ENCODE measurements around the gene TMEM255B.

TMEM255B gene

GRCh38 chr13:113853518-113854237 lies 94.7 kb downstream of the TMEM255B start:
- no peak for FAIRE-seq

GRCh38 chr13:113854238-113855011 lies 95.4 kb downstream of the TMEM255B start:
- no peak for FAIRE-seq

- no peak for FAIRE-seq
Measured at GRCh38 chr13:113855012-113855921, 96.2 kb downstream of the TMEM255B start.

DNA sequence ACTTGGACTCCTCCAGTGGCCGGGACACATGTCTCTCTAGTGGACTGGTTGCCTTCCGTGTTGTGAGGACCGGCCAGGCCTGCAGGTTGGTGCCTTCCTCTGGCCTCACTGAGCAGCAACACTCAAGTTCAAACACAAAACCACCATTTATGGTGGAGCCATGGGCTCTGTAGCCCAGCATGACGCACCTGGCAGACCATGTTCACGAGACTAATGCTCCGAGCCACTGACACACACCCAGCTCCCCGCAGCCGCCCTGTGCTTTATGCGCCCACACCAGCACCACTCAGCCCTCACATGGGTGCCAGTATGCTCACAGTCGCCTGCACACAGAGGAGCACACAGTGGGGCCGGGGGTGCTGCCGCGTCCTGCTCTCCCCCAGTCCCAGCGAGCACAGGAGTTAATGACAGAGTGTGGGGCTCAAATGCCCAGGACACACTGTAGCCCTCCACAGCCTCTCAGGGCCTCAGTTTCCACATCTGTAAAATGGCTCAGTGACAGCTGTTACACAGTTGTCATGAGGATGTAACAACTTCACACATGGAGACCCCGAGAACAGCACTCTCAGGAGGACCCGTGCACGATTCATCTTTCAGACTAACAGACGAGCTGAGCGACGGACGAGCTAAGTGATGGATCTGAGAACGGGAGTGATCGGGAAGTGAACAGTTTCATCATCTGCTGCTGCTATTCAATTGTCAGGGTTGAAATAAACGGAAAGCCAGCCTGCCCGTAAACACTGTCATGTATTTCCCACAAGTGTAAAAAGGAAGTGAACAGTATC lies 97.1 kb downstream of the TMEM255B start:
- no peak for FAIRE-seq

GRCh38 chr13:113856716-113857065 lies 97.7 kb downstream of the TMEM255B start:
- no peak for FAIRE-seq

GRCh38 chr13:113857531-113858195 lies 98.6 kb downstream of the TMEM255B start:
- FAIRE-seq, result no peak

- no peak for FAIRE-seq
Measured at GRCh38 chr13:113859311-113860050, 100.5 kb downstream of the TMEM255B start.

DNA sequence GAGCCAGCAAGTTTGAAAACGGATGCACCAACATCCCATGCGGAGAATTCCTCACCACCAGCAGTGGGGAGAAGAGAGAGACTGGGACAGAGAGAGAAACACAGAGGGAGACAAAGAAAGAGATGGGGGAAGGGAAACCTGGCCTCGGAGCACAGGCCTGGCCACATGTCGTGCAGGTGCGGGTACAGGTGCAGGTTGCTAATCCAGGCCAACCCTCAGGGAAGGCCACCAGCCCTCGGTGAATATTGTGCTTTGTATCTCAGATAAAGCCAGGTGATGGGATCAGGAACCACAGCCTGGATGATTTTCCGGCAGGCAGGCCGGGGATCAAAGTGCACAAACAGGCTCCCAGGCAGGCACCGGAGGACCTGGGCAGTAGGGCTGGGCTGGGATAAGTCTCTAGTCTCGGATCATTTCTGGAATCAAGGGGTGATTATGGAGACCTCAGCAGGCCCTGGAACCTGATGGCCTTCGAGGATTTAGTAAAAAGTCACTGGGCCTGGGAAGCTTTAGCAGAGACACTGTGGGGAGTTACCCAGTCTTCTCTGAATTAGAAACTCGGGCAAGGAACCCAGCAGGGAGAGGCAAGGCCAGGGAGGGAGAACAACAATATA lies 101.1 kb downstream of the TMEM255B start:
- no peak for FAIRE-seq

DNA sequence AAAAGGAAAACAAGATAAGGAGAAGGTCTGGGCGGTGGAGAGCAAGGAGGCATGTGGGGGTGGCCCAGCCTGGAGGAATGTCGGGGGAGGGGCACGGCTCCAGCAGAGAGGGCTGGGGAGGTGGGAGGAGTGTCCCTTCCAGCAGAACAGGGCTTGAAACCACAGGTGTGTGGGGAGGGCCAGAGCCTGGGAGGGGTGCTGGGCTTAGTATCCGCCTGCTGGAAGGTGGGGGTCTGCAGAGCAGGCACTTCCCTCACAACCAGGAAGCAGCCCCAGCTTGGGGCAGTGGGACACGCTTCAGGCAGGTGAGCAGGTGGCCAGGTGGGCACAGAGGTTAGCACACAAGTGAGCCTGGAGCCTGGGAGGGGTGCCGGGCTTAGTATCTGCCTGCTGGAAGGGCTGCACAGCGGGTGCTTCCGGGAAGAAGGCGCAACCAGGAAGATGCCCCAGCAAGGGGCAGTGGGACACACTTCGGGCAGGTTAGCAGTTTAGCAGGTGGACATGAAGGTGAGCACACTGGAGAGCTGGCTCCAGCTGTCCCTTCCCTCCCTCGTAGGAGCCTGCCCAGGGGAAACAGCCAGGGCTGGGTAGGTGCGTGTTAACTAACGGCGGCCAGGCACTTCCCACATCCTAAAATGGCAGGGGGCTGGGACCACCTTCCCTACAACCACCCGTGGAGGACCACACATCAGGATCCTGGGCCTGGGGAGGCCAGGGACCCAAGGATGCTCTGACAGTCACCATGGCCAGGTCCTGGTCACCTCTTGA lies 101.8 kb downstream of the TMEM255B start:
- FAIRE-seq, result no peak

- no peak for FAIRE-seq
Measured at GRCh38 chr13:113861433-113862030, 102.5 kb downstream of the TMEM255B start.

DNA sequence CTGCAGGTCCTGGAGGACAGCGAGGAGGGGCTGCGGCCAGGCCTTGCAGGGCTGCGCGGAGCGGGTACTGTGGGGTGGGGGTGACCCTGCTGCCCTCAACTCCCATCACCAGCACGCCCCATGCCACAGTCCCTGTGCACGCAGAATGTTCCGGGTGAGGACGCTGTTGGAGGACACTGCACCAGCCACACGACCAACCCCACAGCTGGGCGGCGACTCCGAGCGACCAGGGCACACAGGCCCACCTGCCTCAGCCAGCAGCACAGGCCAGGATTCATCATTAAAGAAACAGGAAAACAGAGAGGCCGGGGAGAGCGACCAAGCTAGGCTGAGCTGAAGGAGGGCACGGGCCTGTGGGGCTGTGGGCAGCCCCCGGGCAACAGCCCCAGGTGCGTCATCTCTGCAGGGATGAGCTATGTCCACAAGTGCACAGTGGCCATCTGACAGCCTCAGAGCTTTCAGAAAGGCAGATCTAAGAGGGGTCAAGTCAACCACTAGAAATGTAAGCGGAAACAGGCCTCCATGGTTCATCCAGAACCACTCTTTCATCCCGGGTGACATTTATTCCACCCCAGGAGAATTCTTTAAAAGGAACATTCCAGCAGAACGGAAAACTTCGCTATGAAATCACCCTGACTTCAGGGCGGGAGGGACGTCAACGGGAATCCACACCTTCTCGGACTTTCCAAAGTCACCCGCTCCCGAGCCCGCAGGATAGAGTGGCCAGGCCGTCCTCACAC lies 103.3 kb downstream of the TMEM255B start:
- no peak for FAIRE-seq

DNA sequence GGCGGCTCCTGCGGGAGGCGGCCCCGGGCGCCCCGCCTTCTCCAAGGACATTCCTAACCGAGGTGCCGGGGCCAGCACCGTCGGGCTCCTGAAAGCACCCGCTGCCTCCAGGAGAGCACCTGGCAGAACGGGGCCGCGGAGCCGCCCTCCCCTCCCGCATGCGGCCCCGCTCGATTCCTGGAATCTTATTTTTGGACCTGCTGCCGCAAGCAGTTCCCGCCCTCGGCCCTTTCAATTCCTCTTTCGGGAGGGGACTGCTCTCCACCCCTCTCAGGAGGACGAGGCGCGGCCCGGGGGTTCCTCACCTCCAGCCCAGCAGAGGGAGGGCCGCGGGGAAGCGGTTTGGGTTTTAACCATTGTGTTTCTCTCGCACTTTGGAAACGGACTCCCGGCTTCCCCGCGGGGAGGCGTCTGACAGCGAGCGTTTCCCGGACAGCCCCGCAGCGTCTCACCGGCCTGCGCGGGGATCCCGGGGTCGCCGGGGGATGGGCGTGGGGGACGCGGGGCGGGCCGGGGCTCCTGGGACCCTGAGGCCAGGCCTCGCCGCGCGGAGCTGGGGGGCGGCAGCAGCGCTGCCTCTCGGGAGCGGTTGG lies 104.0 kb downstream of the TMEM255B start:
- no peak for FAIRE-seq

DNA sequence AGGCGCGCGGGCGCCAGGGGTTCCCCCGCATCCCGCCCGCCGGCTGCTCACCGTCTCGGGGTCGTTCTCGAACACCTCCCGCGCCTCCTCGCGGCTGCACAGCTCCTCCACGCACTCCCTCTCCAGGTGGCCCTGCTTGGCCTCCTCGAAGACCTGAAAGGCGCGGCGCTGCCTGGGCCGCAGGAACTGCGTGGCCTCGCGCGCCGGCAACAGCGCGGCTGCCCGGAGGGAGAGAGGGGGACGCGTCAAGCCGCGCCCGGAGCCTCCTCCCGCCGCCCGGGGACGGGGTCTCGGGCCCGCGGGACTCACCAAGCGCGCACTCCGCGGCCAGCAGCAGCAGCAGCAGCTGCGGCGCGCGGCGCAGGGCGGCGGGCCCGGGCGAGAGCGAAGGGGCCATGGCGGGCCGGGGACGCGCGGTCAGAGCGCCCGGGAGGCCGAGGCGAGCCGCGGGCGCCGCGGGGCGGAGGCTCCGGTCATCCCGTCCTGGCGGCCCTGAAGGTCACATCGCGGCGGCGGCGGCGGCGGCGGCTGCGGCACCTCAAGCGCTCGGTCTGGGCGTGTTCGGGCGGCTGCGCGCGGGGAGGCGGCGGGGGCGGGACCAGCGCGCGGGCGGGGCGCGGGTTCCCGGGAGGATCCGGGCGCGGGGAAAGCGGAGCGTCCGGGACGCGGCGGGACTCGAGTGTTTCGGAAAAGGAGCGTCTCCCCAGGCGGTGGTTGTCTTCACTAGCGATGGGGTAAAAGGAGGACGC lies 104.7 kb downstream of the TMEM255B start, which contains the start of gene GAS6:
TSS of gene GAS6 (minus strand) at position 553 of the 749 bp plus-strand sequence. CDS start at position 397, 156 bp downstream.
- no peak for FAIRE-seq

GRCh38 chr13:113864273-113864890 lies 105.4 kb downstream of the TMEM255B start:
- FAIRE-seq, result no peak

DNA sequence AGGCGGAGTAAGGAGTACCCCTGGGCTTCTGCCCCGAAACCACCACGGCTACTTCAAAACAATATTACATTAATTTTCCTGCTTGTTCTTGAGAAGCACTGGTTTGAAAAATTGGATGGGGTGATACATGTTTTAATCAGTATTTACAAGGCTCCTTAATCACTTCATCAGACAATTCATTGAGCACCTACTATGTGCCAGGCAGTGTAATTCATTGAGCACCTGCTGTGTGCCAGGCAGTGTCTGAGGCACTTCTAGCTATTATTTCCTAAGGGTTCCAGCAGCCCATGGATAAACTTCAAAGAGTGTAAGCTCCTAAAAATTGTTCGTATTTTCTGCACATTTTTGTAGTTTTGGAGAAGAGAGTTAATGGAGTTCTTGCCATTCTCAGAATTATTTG lies 106.4 kb downstream of the TMEM255B start:
- no peak for FAIRE-seq
